ENCODE data around the gene OR1S1. TPM values are rescaled to one million over a fixed set of nuclear protein-coding genes. Genes with fewer than 3 reads are reported as not detected.

Gene OR1S1
- total RNA-seq, 1 experiment from 2014 or later: not detected

DNA sequence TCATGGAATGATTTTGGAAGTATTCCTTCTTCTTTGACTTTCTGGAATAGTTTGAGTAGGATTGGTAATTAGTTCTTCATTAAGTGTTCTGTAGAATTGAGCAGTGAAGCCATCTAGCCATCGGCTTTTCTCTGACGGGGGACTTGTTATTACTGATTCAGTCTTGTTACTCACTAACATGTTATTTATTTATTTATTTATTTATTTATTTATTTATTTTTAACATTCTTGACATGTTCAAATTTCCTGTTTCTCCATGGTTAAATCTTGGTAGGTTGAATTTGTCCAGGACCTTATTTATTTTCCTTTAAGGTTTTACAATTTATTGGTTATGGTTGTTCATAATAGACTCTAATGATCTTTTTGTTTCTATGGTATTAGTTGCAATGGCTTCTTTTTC is 31.4 kb downstream of the OR1S1 start:
- Histone ChIP-seq H3K9me3 (peaks cover 4% of the 10 kb centered on the region; the same call in 1 of the 2 replicates), H3K4me3 (no peak overlapping the region), H3K27me3 (no peaks in the 10 kb centered on the region), H3K36me3 (no peaks in the 10 kb centered on the region)
- DNase-seq: no peak

DNA sequence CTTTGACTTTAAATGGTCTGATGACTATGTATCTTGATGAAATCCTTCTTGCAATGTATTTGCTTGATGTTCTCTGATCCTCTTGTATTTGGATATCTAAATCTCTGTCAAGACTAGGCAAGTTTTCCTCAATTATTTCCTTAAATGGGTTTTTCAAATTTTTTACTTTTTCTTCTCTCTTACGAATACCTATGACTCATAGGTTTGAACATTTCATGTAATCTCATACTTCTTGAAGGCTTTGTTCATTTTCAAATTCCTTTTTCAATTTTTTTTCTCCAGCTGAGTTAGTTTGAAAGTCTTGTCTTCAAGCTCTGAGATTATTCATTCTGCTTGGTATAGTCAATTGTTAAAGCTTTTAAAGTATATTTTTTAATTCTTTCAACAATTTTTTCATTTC is 42.4 kb downstream of the OR1S1 start:
- no peak for DNase-seq
- no peaks in the 10 kb centered on the region for H3K36me3 ChIP-seq
- H3K4me3 ChIP-seq: no peak overlapping the region
- no peaks in the 10 kb centered on the region for H3K27me3 ChIP-seq
- no peaks in the 10 kb centered on the region for H3K9me3 ChIP-seq

DNA sequence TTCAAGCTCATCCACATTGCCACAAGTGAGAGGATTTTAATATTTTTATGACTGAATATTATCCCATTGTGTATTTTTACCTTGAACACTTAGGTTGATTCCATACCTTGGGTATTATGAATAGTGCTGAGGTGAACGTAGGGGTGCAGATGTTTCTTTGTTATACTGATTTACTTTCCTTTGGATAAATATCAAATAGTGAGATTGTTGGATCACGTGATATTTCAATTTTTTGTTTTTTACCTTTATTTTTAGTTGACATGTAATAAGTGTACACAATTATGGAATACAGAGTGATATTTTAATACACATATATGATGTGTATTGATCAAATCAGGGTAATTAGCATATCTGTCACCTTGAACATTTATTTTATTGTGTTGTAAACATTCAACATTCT is 47.5 kb downstream of the OR1S1 start:
- Histone ChIP-seq H3K27me3 (no peaks in the 10 kb centered on the region), H3K9me3 (no peaks in the 10 kb centered on the region), H3K36me3 (no peaks in the 10 kb centered on the region), H3K4me3 (no peak overlapping the region)
- no peak for DNase-seq

Other genes with a start within 250 kb of the OR1S1 start
- gene OR9Q1, start 188.8 kb upstream of the OR1S1 start, total RNA-seq (2014; rRNA removed; shearing (Covaris generic); ENCODE audit: low replicate concordance): not detected in 2 replicates
- not detected in 2 replicates for gene OR6Q1, start 181.8 kb upstream of the OR1S1 start, total RNA-seq (2014; rRNA removed; shearing (Covaris generic); ENCODE audit: low replicate concordance)
- not detected in 2 replicates for gene OR9I1, start 87.2 kb upstream of the OR1S1 start, total RNA-seq (2014; rRNA removed; shearing (Covaris generic); ENCODE audit: low replicate concordance)
- not detected in 2 replicates for gene OR9Q2, start 23.6 kb upstream of the OR1S1 start, total RNA-seq (2014; rRNA removed; shearing (Covaris generic); ENCODE audit: low replicate concordance)
- not detected in 2 replicates for gene OR1S2, start 8.6 kb upstream of the OR1S1 start, total RNA-seq (2014; rRNA removed; shearing (Covaris generic); ENCODE audit: low replicate concordance)
- gene OR10Q1, start 16.2 kb downstream of the OR1S1 start, total RNA-seq (2014; rRNA removed; shearing (Covaris generic); ENCODE audit: low replicate concordance): not detected in 2 replicates
- not detected in 2 replicates for gene OR10W1, start 55.5 kb downstream of the OR1S1 start, total RNA-seq (2014; rRNA removed; shearing (Covaris generic); ENCODE audit: low replicate concordance)
- not detected in 2 replicates for gene OR5B17, start 146.3 kb downstream of the OR1S1 start, total RNA-seq (2014; rRNA removed; shearing (Covaris generic); ENCODE audit: low replicate concordance)
- gene OR5B3, start 194.2 kb downstream of the OR1S1 start, total RNA-seq (2014; rRNA removed; shearing (Covaris generic); ENCODE audit: low replicate concordance): not detected in 2 replicates
- gene OR5B2, start 215.4 kb downstream of the OR1S1 start, total RNA-seq (2014; rRNA removed; shearing (Covaris generic); ENCODE audit: low replicate concordance): not detected in 2 replicates
- not detected in 2 replicates for gene OR5B12, start 229.5 kb downstream of the OR1S1 start, total RNA-seq (2014; rRNA removed; shearing (Covaris generic); ENCODE audit: low replicate concordance)

Data from MG63 (cell line).